Left ventricle myocardium inferior (tissue), 1 donor: ENCODE measurements around the gene LTB4R2. TPM values are rescaled to one million over a fixed set of nuclear protein-coding genes. Genes with fewer than 3 reads are reported as not detected.
"Not testable (repeated sequence)": the region's sequence is repeated elsewhere in the genome, so short reads cannot be mapped to it uniquely, and the experiment has no call there.

Source experiments
- DNase-seq: peaks from one replicate; pipeline ENCODE4 v3.0.0-alpha.2; 2020
- H3K27ac ChIP-seq: fragments of 200-600 bp; replicated peaks from 2 replicates; pipeline ENCODE4 v1.8.0; 2021
- H3K27me3 ChIP-seq: fragments of 200-600 bp; 2 replicates; pipeline ENCODE4 v1.8.0; 2021; ENCODE audit warnings: low read depth
- H3K36me3 ChIP-seq: fragments of 200-600 bp; 2 replicates; pipeline ENCODE4 v1.8.0; 2021
- H3K4me1 ChIP-seq: fragments of 200-600 bp; 2 replicates; pipeline ENCODE4 v1.8.0; 2021
- H3K4me3 ChIP-seq: fragments of 200-600 bp; 2 replicates; pipeline ENCODE4 v1.8.0; 2021; ENCODE audit warnings: mild to moderate bottlenecking, moderate library complexity
- H3K9me3 ChIP-seq: fragments of 200-600 bp; replicated peaks from 2 replicates; pipeline ENCODE4 v1.8.0; 2021
- CTCF ChIP-seq: fragments of 200-600 bp; IDR thresholded peaks from 2 replicates; pipeline ENCODE4 v1.8.0; 2021; ENCODE audit warnings: antibody characterized with exemption, mild to moderate bottlenecking, borderline replicate concordance
- intact Hi-C: fragments of 100-400 bp; cut with micrococcal nuclease; formaldehyde crosslinking; loops from one replicate; pipeline ENCODE4 v1.11.0; 2022
- total RNA-seq: library from RNA; stranded (reverse); fragmentation: NEBNext Ultra II Directional; extraction: Animal tissue kit (Norgen Biotek cat#: 25700); gene quantifications from one replicate; pipeline ENCODE4 v1.2.1, GENCODE V29; 2021
- donor health status: DM: no; HTN: yes; CAD: no; lungs with severe emphysema.

Gene LTB4R2
- total RNA-seq, 1 donor from 2014 or later: 0.71 TPM

- Histone ChIP-seq H3K36me3 (no peaks in the 10 kb centered on the region), H3K9me3 (no peaks in the 10 kb centered on the region), H3K27me3 (peaks cover 44% of the 10 kb centered on the region), H3K27ac (no peak overlapping the region), H3K4me3 (no peak overlapping the region), H3K4me1 (peaks cover 17% of the 10 kb centered on the region)
- intact Hi-C loops: no loop called here
- no peak for TF ChIP-seq CTCF
- no peak for DNase-seq
These were observed 39.8 kb downstream of the LTB4R2 start for GRCh38 chr14:24349742-24350141.

DNA sequence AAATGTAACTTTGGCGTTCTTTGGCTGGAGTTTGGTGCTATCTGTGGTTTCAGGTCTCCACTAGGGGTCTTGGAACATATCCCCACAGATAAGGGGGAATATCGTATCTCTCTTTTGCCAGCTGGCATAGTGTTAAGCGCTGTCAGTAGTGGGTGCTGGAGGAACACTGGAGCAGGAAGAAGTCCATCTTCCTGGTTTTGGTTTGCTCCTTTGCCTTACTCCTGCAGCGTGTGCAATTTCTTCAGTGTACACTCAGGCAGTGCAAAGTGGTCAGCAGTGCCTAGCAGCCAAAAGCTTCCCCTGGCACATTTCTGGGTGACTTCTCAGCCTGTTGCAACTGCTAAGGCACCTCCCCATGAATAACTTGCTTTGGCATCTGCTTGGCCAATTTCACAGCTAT is 41.6 kb downstream of the LTB4R2 start:
- no peaks in the 10 kb centered on the region for H3K36me3 ChIP-seq
- H3K9me3 ChIP-seq: no peaks in the 10 kb centered on the region
- no peak overlapping the region for H3K27ac ChIP-seq
- peaks cover 15% of the 10 kb centered on the region for H3K4me1 ChIP-seq
- DNase-seq: no peak
- peaks cover 41% of the 10 kb centered on the region for H3K27me3 ChIP-seq
- TF ChIP-seq CTCF: no peak
- intact Hi-C loops: no loop called here
- H3K4me3 ChIP-seq: no peak overlapping the region

DNA sequence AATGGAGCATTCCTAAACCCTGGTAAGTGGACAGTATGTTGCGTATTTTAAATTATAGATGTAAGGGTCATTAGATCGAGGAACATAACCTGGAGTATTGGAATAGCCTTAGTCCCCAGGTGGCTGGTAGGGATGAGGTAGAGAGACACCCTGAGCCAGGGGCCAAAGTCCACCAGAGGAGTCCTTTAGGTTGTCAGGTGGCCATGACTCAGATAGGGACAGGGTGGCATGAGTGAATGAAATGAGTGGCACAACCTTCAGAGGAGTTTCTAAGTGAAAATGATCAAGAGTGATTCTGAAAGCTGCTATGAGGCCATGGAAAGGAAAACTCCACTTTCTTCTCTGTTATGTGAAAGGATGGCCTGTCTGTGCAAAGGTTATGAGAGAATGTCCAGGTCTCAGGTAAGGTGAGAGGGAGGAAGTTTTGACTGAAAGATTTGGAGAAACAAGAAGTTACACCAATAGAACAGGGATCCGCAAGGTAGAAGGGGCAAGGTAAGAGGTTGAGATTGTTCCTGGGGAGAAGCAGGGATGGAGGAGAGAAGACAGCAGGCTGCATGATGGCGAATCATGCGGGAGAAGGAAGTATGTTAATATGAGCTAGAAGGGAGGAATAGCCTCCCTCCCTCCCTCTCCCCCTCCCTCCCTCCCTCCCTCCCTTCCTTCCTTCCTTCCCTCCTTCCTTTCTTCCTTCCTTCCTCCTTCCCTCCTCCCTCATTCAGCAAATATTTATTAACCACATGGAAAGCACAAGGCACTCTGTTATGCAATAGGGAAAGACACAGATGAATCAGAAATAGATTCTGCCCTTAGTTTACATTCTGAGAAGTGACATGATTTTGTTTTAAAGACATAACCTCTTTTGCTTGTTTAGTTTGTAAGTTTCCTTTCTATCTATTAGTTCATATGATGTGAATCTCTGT is 43.9 kb downstream of the LTB4R2 start:
- H3K4me3 ChIP-seq: no peak overlapping the region
- no peak for TF ChIP-seq CTCF
- peaks cover 43% of the 10 kb centered on the region for H3K27me3 ChIP-seq
- no peak for DNase-seq
- H3K27ac ChIP-seq: no peak overlapping the region
- intact Hi-C loops: no loop called here
- no peaks in the 10 kb centered on the region for H3K4me1 ChIP-seq
- H3K36me3 ChIP-seq: no peaks in the 10 kb centered on the region
- H3K9me3 ChIP-seq: no peaks in the 10 kb centered on the region

- H3K27ac ChIP-seq, H3K9me3 ChIP-seq, H3K4me3 ChIP-seq, DNase-seq, H3K36me3 ChIP-seq, intact Hi-C loops, H3K4me1 ChIP-seq: not testable (repeated sequence)
- H3K27me3 ChIP-seq: peaks cover 43% of the 10 kb centered on the region
These were observed 44.5 kb downstream of the LTB4R2 start for GRCh38 chr14:24354482-24354825.

GRCh38 chr14:24355009-24355408 is 45.1 kb downstream of the LTB4R2 start:
- Histone ChIP-seq H3K36me3 (no peaks in the 10 kb centered on the region), H3K9me3 (no peaks in the 10 kb centered on the region), H3K4me3 (no peak overlapping the region), H3K27me3 (peaks cover 41% of the 10 kb centered on the region), H3K4me1 (no peaks in the 10 kb centered on the region), H3K27ac (no peak overlapping the region)
- no peak for DNase-seq
- TF ChIP-seq CTCF: no peak
- intact Hi-C loops: no loop called here

- H3K36me3 ChIP-seq: no peaks in the 10 kb centered on the region
- no peak for TF ChIP-seq CTCF
- no peak overlapping the region for H3K4me3 ChIP-seq
- intact Hi-C loops: no loop called here
- peaks cover 29% of the 10 kb centered on the region for H3K27me3 ChIP-seq
- no peaks in the 10 kb centered on the region for H3K4me1 ChIP-seq
- no peak overlapping the region for H3K27ac ChIP-seq
- DNase-seq: no peak
- H3K9me3 ChIP-seq: no peaks in the 10 kb centered on the region
These were observed 46.3 kb downstream of the LTB4R2 start for GRCh38 chr14:24356208-24356607.
